ENCODE measurements around the gene VSIG1. TPM values are rescaled to one million over a fixed set of nuclear protein-coding genes. Genes with fewer than 3 reads are reported as not detected.

The VSIG1 gene
- total RNA-seq, 1 experiment from 2014 or later, result 1.5 TPM

DNA sequence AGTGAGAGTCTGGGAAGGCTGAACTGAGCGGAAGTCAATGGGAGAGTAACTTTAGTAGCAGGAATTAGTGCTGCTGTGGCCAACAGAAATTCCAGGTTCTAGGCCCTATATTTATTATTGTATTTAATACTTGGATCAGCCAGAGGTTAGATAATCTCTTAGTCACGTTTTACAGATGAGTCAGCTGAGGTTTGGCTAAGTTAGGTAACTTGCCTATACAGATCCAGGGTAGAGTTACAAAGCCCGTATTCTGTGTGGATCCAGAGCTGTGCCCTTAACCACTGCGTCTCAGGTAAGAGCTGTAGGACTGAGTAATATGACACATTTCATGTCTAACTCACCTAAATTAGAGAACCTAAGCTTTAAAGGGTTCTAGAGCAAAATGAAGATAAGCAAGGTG, 26.0 kb downstream of the VSIG1 start:
- Histone ChIP-seq H2BK5ac (ENCODE audit: insufficient read length, low read length) (no peak overlapping the region), H2BK12ac (ENCODE audit: insufficient read length, low read depth, low read length) (no peak overlapping the region), H3K27me3 (ENCODE audit: insufficient read depth, low read length) (no peaks in the 10 kb centered on the region), H2BK15ac (ENCODE audit: low read depth, low read length) (no peak overlapping the region), H3K4me2 (ENCODE audit: insufficient read depth, insufficient read length, low read length) (no peak overlapping the region), H4K8ac (replicated peaks; ENCODE audit: insufficient read length, low read depth, low read length) (no peak overlapping the region), H3K23ac (ENCODE audit: insufficient read length, low read depth, low read length) (no peak overlapping the region), H3K9me3 (ENCODE audit: control insufficient read depth, low read depth, low read length) (no peaks in the 10 kb centered on the region), H3K4me1 (ENCODE audit: insufficient read depth, low read length) (no peaks in the 10 kb centered on the region), H3K9ac (ENCODE audit: extremely low read depth, insufficient read length, low read length) (no peak overlapping the region), H2BK120ac (ENCODE audit: low read depth, low read length, poor library complexity, severe bottlenecking) (no peak overlapping the region), H4K91ac (ENCODE audit: insufficient read length, low read depth, low read length) (no peak overlapping the region), H3K27ac (ENCODE audit: insufficient read length, low read depth, low read length) (no peak overlapping the region), H4K20me1 (ENCODE audit: control insufficient read depth, insufficient read depth, insufficient read length) (no peaks in the 10 kb centered on the region), H2BK20ac (ENCODE audit: low read depth, low read length, poor library complexity, severe bottlenecking) (no peak overlapping the region), H3T11ph (ENCODE audit: low read length) (no peak overlapping the region), H2AK5ac (ENCODE audit: insufficient read length, low read length) (no peak overlapping the region), H2AFZ (ENCODE audit: low read length) (no peak overlapping the region), H3K18ac (ENCODE audit: insufficient read length, low read depth, low read length) (no peak overlapping the region), H3K79me2 (ENCODE audit: insufficient read depth, low read length) (no peaks in the 10 kb centered on the region), H3K14ac (ENCODE audit: insufficient read depth, low read length) (no peak overlapping the region), H3K79me1 (ENCODE audit: insufficient read depth, low read depth, low read length, poor library complexity, severe bottlenecking) (no peaks in the 10 kb centered on the region), H3K4ac (ENCODE audit: low read depth, low read length) (no peak overlapping the region), H3K56ac (ENCODE audit: insufficient read length, low read depth, low read length) (no peak overlapping the region), H4K5ac (ENCODE audit: insufficient read length, low read depth, low read length) (no peak overlapping the region), H3K23me2 (ENCODE audit: insufficient read length, low read depth, low read length, poor library complexity, severe bottlenecking) (no peaks in the 10 kb centered on the region)
- H3K36me3 Mint-ChIP-seq (ENCODE audit: insufficient read depth in 1 of 3, low read depth in 3 of 3), result no peaks in the 10 kb centered on the region
- no peak for DNase-seq
- no peaks in the 10 kb centered on the region for H3K9me3 Mint-ChIP-seq
- H3K27me3 Mint-ChIP-seq (ENCODE audit: low read depth), result peaks cover 2% of the 10 kb centered on the region
- no peak overlapping the region for H3K27ac Mint-ChIP-seq
- H3K4me3 Mint-ChIP-seq, result no peak overlapping the region
- H3K4me1 Mint-ChIP-seq, result peaks cover 9 to 13% of the 10 kb centered on the region in 2 experiments
- no CpG with 5 or more reads among the region's 4 CpGs for WGBS (ENCODE audit: extremely low coverage, insufficient read length, low lambda C conversion rate)
- TF ChIP-seq, protein P1, sequence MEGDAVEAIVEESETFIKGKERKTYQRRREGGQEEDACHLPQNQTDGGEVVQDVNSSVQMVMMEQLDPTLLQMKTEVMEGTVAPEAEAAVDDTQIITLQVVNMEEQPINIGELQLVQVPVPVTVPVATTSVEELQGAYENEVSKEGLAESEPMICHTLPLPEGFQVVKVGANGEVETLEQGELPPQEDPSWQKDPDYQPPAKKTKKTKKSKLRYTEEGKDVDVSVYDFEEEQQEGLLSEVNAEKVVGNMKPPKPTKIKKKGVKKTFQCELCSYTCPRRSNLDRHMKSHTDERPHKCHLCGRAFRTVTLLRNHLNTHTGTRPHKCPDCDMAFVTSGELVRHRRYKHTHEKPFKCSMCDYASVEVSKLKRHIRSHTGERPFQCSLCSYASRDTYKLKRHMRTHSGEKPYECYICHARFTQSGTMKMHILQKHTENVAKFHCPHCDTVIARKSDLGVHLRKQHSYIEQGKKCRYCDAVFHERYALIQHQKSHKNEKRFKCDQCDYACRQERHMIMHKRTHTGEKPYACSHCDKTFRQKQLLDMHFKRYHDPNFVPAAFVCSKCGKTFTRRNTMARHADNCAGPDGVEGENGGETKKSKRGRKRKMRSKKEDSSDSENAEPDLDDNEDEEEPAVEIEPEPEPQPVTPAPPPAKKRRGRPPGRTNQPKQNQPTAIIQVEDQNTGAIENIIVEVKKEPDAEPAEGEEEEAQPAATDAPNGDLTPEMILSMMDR (conservative IDR thresholded peaks at IDR 0.05), result no peak
